SH-SY5Y (cell line): ENCODE results near the gene LRIG1.

Experiments used
- GATA2 ChIP-seq: IDR thresholded peaks from 2 replicates; pipeline ENCODE4 v1.6.1; 2011; ENCODE audit warnings: mild to moderate bottlenecking, low read depth, low read length
- GATA3 ChIP-seq: IDR thresholded peaks from 2 replicates; pipeline ENCODE4 v1.6.1; 2011; ENCODE audit warnings: low read depth, mild to moderate bottlenecking, low read length, moderate library complexity

Gene LRIG1

GRCh38 chr3:66463730-66464511 lies 36.9 kb downstream of the LRIG1 start:
- TF ChIP-seq GATA3 (no peak), GATA2 (no peak)

GRCh38 chr3:66463054-66463631 lies 37.7 kb downstream of the LRIG1 start:
- TF ChIP-seq GATA3 (no peak), GATA2 (no peak)

- no peak for TF ChIP-seq GATA2
Measured at GRCh38 chr3:66457252-66457651, 43.6 kb downstream of the LRIG1 start.

- no peak for TF ChIP-seq GATA3
- TF ChIP-seq GATA2, result no peak
Measured at GRCh38 chr3:66456711-66457173, 44.1 kb downstream of the LRIG1 start.

GRCh38 chr3:66454464-66454859 lies 46.4 kb downstream of the LRIG1 start:
- TF ChIP-seq GATA2 (no peak), GATA3 (no peak)

- TF ChIP-seq GATA3 (no peak), GATA2 (no peak)
Measured at GRCh38 chr3:66453651-66454463, 47.0 kb downstream of the LRIG1 start.

- TF ChIP-seq GATA2, result peak; percentile 94
- TF ChIP-seq GATA3, result peak; percentile 91
Measured at GRCh38 chr3:66452303-66453011, 48.4 kb downstream of the LRIG1 start.

GRCh38 chr3:66451766-66452165 lies 49.1 kb downstream of the LRIG1 start:
- no peak for TF ChIP-seq GATA3
- no peak for TF ChIP-seq GATA2

GRCh38 chr3:66450390-66451022 lies 50.3 kb downstream of the LRIG1 start:
- no peak for TF ChIP-seq GATA3
- TF ChIP-seq GATA2, result no peak

- no peak for TF ChIP-seq GATA3
- TF ChIP-seq GATA2, result no peak
Measured at GRCh38 chr3:66449411-66449974, 51.3 kb downstream of the LRIG1 start.

- TF ChIP-seq GATA2 (no peak), GATA3 (no peak)
Measured at GRCh38 chr3:66444146-66444644, 56.6 kb downstream of the LRIG1 start.

- TF ChIP-seq GATA3 (no peak), GATA2 (no peak)
Measured at GRCh38 chr3:66443118-66443803, 57.6 kb downstream of the LRIG1 start.
